NT2/D1 (cell line): ENCODE results near the gene TSPAN32.

Experiments
- SUZ12 ChIP-seq: IDR thresholded peaks from 2 replicates; pipeline ENCODE4 v1.6.1; 2011; ENCODE audit not compliant: insufficient read length, insufficient read depth; ENCODE audit errors: extremely low read depth
- YY1 ChIP-seq: IDR thresholded peaks from 2 replicates; pipeline ENCODE4 v1.6.1; 2011; ENCODE audit not compliant: insufficient read length, insufficient read depth
- ZNF274 ChIP-seq: IDR thresholded peaks from 2 replicates; pipeline ENCODE4 v1.6.1; 2011; ENCODE audit warnings: mild to moderate bottlenecking, low read depth, low read length

DNA sequence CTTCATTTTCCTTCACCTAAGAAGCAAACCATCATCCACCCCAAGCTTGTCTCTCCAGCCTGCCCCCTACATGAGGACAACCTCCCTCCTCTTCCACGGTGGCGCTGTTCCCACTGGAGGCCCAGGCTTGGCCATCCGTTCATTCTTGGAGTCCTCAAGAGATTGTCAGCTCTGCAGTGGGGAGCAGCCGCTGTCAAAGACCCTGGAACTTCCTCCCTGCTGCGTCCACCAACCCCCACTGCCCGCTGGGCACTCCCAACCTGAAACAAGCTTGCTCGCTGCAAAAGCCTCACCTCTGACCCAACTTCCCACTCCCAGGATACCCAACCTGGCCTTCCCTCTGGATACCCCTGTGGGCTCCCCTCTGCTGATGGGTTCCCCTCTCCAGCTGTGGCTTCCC, 64.9 kb downstream of the TSPAN32 start:
- TF ChIP-seq YY1, result no peak
- TF ChIP-seq SUZ12, result no peak
- no peak for TF ChIP-seq ZNF274
